GM18502 (cell line): ENCODE data around the gene DST.

ENCODE experiments used
- ATAC-seq: cut with Tn5 transposase; IDR thresholded peaks from one replicate; pipeline ENCODE4 v1.9.1; 2021; ENCODE audit warnings: mild to moderate bottlenecking; ENCODE audit not compliant: unreplicated experiment, poor library complexity

DST gene

DNA sequence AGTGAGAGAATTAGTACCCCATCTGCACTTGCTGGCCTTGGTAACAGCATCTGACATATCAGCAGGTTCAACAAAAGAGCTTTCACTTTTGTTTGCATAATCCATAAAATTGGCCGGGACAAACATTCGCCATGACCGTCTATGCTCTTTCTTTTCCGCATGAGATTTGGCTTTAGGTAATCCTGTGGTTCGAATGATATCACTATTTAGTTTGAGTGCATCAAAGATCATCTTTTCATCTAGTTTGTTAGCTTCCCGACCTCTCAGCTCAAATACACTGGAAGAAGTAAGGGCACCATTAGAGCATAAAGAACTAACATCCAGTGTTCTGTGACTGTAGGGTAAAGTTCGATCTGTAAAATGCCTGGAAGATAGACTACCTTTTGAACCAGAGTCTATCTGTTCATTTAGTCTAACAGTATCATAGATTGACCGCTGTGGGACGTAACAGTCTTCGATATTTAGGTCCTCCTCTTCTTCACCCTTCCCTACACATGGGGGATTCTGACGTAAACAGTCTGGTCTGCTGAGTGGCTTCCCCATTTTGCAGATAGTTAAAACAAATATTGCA, 101.6 kb downstream of the DST start:
- ATAC-seq, result no peak

DNA sequence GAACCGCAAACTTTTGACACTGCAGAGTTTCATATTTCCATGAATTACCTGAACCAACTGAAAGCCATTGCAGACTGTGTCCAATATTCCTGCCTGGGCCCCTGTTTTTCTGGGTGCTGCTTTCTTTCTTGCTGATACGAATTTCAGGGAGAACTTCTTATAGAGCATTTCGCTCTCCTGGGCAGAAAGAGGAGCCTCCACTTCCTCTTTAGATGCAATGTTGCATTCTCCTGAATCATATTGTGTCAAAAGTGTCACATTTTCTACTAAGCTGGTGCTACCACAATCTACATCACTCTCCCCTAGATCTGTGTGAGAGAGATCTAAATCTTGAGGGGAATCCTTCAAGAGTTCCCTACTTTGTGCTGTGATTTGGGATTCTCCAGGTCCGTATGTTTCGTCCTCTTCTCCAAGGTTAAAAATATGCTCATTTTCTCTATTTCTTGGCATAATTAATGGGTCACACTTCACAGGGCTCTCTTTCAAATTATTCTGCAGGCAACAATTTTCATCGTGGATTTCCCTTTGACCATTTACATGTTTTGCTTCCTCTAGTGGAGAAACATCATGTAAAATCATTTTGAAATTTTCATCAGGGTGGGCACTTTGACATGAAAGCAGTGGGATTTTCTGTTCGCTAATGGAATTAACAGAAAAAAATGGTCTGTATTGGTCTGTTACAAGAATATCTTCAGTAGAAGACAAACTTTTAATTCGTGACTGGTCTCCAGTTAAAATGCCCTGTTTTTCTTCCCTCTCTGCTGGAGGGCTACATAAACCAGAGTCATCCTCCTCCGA, 102.3 kb downstream of the DST start:
- no peak for ATAC-seq

GRCh38 chr6:56539527-56540105, 103.1 kb downstream of the DST start:
- no peak for ATAC-seq

- no peak for ATAC-seq
Measured at GRCh38 chr6:56538851-56539250, 103.8 kb downstream of the DST start.

- ATAC-seq, result no peak
Measured at GRCh38 chr6:56537223-56537770, 105.4 kb downstream of the DST start.

GRCh38 chr6:56536536-56536935, 106.2 kb downstream of the DST start:
- no peak for ATAC-seq

DNA sequence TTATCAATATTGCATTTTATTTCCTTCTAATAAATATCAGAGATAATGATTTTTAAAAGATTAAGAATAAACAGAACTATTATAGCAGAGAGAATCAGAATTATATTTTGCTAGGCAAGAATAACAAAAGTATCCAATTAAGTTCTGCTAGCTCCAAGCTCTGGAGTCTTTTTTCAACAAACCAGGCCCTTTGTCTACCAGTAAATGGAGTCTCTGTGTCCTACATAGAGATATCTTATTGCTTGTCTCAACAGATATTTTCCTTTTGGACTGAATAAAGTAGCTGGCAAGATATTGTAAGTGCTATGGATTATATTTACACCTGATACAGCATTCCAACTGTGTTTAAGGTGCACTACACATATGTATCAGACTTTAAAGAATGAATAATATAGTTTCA, 107.1 kb downstream of the DST start:
- no peak for ATAC-seq

GRCh38 chr6:56534680-56535419, 107.8 kb downstream of the DST start:
- ATAC-seq, result no peak

DNA sequence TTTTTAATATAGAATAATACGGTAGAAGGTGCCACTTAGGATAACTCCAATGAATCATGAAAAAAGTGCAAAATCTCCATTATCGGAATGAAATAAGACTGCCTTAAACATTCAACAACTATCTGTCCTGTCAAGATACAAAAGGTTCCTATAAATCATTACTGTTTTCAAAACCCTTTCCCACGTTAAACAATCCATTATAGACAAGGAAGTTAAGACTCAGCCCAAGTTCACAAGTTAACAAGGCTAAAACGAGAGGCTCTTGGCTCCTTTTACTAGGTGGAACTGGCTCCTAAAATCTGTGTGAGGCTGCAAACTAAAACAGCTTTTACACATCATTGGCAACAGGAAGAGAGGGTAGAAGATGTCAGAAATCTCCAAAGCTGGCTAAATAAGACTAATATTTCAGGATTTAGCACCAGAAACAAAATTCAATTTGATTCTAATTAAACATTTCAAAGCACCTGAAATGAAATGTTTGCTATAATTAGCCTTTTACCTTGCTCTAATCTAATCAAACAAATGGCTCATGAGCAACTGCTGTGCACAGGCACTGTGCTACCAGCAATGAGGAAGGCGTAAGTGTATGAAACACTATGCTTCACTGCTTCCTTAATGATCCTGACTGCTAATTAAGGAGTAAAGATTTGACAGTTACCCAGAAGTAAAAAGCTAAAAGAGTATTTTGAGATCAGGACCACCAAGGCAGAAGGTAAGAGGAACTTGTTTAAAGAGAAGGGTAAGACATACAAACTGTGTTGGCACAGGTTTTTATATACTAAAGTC, 109.7 kb downstream of the DST start:
- ATAC-seq, result no peak

- ATAC-seq, result no peak
Measured at GRCh38 chr6:56531839-56532595, 110.7 kb downstream of the DST start.

- ATAC-seq, result no peak
Measured at GRCh38 chr6:56529594-56530191, 113.0 kb downstream of the DST start.

DNA sequence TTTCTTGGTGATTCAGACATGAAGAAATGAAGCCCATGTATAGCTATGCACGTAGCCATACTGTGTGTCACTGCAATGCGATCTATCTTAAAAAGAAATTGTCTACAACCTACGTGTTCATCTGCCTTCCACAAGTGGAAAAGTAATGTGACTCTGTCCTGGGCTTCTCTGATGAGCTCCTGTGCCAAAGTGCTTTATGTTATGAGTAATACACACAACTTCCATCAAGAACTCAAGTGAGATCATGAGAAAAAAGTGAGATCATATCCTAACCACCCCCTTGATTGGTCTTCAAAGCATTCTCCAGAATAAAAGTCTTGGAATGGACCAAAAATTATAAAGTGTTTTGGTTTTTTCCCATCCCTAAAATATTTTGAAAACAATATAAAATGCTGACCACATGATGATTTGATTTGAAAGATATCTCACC, 114.3 kb downstream of the DST start:
- ATAC-seq, result no peak

DNA sequence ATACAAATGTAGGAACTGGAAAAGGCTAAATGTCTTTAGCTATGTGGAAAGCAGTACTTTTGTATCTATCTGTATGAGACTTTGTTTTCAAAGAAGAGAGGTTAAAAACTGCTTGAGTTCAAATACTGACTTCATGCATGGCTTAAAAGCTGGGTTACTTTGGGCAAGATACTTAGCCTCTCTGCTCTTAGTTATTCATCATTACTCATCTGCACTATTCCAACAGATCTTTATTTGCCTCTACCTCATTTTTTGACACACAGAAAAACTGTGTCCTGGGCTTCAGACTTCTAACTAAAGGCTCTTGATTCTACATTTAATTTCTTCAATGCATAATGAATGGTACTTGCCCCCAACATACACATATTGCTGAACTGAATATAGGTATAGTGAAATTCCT, 114.8 kb downstream of the DST start:
- ATAC-seq, result no peak

GRCh38 chr6:56526860-56527544, 115.7 kb downstream of the DST start:
- ATAC-seq, result no peak

GRCh38 chr6:56525974-56526789, 116.5 kb downstream of the DST start:
- no peak for ATAC-seq

DNA sequence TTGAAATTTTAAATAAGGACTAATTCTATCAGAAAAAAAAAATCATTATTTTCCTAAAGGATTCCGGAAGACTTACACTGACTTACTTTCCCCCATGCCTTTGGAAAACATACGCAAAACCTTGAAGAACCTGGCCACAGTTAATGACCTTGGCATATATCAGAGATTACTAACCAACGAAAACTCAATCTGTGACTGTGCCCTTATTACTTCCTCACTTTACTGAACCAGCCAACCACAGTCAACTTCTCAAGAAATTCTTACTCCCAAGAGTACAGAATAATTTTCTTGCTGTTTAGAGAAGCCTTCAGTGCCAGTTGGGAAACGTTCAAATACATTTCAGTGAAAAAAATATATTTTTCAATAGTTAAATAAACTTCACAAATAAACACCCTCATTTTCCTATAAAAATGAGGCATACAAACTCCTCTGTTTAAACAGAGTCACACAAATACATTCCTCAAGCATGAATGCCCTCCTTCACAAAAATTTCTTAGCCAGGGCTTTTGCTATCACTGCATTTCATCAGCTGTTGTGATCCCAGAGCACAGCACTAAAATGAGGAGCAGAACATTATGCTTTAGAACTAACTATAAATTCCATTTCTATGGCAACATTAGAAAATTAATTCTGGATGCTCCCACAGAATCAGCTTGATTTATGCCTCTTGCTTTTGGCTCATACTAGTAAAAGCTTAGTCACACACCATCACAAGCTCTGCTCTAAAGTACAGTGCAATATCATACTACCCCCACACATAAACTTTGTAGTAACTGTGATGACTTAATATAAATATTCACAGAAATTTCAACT, 117.6 kb downstream of the DST start:
- ATAC-seq, result no peak
